ENCODE results near the gene SPRR2D.
"Not testable (repeated sequence)": the region's sequence is repeated elsewhere in the genome, so short reads cannot be mapped to it uniquely, and the experiment has no call there.

The SPRR2D gene

GRCh38 chr1:153021829-153022228, 19.1 kb downstream of the SPRR2D start:
- in situ Hi-C loops (cut with MboI; ENCODE audit: low sequenced_read_pairs) = not testable (repeated sequence)

- in situ Hi-C loops (cut with MboI; ENCODE audit: low sequenced_read_pairs) = not testable (repeated sequence)
Observed at GRCh38 chr1:153011235-153011758, 29.6 kb downstream of the SPRR2D start.

- in situ Hi-C loops (cut with MboI; ENCODE audit: low sequenced_read_pairs) = no loop called here
Observed at GRCh38 chr1:153001382-153001781, 39.5 kb downstream of the SPRR2D start, which contains the start of gene SPRR3. TSS of gene SPRR3 (plus strand) at chr1:153001749. CDS start at chr1:153003021, 1,272 bp downstream.

- in situ Hi-C loops (cut with MboI; ENCODE audit: low sequenced_read_pairs) = no loop called here
Observed at GRCh38 chr1:153000294-153000693, 40.6 kb downstream of the SPRR2D start.

GRCh38 chr1:152999818-153000217, 41.1 kb downstream of the SPRR2D start:
- in situ Hi-C loops (cut with MboI; ENCODE audit: low sequenced_read_pairs) = no loop called here

GRCh38 chr1:152998476-152998875, 42.4 kb downstream of the SPRR2D start:
- in situ Hi-C loops (cut with MboI; ENCODE audit: low sequenced_read_pairs) = no loop called here

- in situ Hi-C loops (cut with MboI; ENCODE audit: low sequenced_read_pairs) = no loop called here
Observed at GRCh38 chr1:152997901-152998300, 43.0 kb downstream of the SPRR2D start.

- in situ Hi-C loops (cut with MboI; ENCODE audit: low sequenced_read_pairs) = no loop called here
Observed at GRCh38 chr1:152996633-152997400, 44.1 kb downstream of the SPRR2D start.

GRCh38 chr1:152995842-152996241, 45.1 kb downstream of the SPRR2D start:
- in situ Hi-C loops (cut with MboI; ENCODE audit: low sequenced_read_pairs) = no loop called here

- in situ Hi-C loops (cut with MboI; ENCODE audit: low sequenced_read_pairs) = no loop called here
Observed at GRCh38 chr1:152993186-152993585, 47.7 kb downstream of the SPRR2D start.

All from hTERT RPE-1 (cell line).